GM18867 (cell line): ENCODE results near the gene SNAI3.
A peak's percentile ranks its signal among the peaks of the same experiment; 100 is the strongest.

Source experiments
- ATAC-seq: cut with Tn5 transposase; IDR thresholded peaks from one replicate; pipeline ENCODE4 v1.9.1; 2021; ENCODE audit warnings: mild to moderate bottlenecking, moderate library complexity; ENCODE audit not compliant: unreplicated experiment

Gene SNAI3

GRCh38 chr16:88691924-88692560, 5.7 kb upstream of the SNAI3 start:
- ATAC-seq = no peak

GRCh38 chr16:88691129-88691813, 5.0 kb upstream of the SNAI3 start:
- no peak for ATAC-seq

- no peak for ATAC-seq
Measured at GRCh38 chr16:88690341-88691128, 4.2 kb upstream of the SNAI3 start.

GRCh38 chr16:88688013-88688778, 1.9 kb upstream of the SNAI3 start:
- ATAC-seq = no peak

GRCh38 chr16:88687676-88688012, 1.3 kb upstream of the SNAI3 start:
- ATAC-seq = no peak

GRCh38 chr16:88687254-88687576, 908 bp upstream of the SNAI3 start:
- ATAC-seq = no peak

GRCh38 chr16:88686062-88686438, 257 bp downstream of the SNAI3 start:
- ATAC-seq = peak; percentile 5

- ATAC-seq = no peak
Measured at GRCh38 chr16:88685156-88686061, 898 bp downstream of the SNAI3 start.

- no peak for ATAC-seq
Measured at GRCh38 chr16:88684569-88685155, 1.6 kb downstream of the SNAI3 start.

GRCh38 chr16:88681709-88682451, 4.4 kb downstream of the SNAI3 start:
- ATAC-seq = peak; percentile 60

GRCh38 chr16:88681084-88681680, 5.1 kb downstream of the SNAI3 start:
- ATAC-seq = peak; percentile 51

GRCh38 chr16:88680554-88681083, 5.7 kb downstream of the SNAI3 start:
- no peak for ATAC-seq

- ATAC-seq = no peak
Measured at GRCh38 chr16:88678224-88678979, 7.9 kb downstream of the SNAI3 start.

- no peak for ATAC-seq
Measured at GRCh38 chr16:88677721-88678120, 8.6 kb downstream of the SNAI3 start.

GRCh38 chr16:88676502-88677242, 9.6 kb downstream of the SNAI3 start:
- no peak for ATAC-seq

- ATAC-seq = no peak
Measured at GRCh38 chr16:88673716-88674379, 12.5 kb downstream of the SNAI3 start.

- no peak for ATAC-seq
Measured at GRCh38 chr16:88672776-88673175, 13.5 kb downstream of the SNAI3 start.
